Measurements from ENCODE around the gene RNU5D-1. TPM values are rescaled to one million over a fixed set of nuclear protein-coding genes. Genes with fewer than 3 reads are reported as not detected.
"Not testable (repeated sequence)": the region's sequence is repeated elsewhere in the genome, so short reads cannot be mapped to it uniquely, and the experiment has no call there.

Gene RNU5D-1
- polyA plus RNA-seq, 1 experiment: not detected

- no peak for TF ChIP-seq CTCF (IDR thresholded peaks at IDR 0.05; ENCODE audit: insufficient read depth, low read depth, low read length)
- Histone ChIP-seq H3K27me3 (ENCODE audit: control insufficient read depth, insufficient read depth, low read length) (no peaks in the 10 kb centered on the region), H3K36me3 (ENCODE audit: control insufficient read depth, insufficient read depth, low read length) (0 out of 2 replicates have a peak, but pooled peaks cover 2% of the 10 kb centered on the region), H3K4me3 (ENCODE audit: low read depth, low read length) (peak overlapping the region; percentile 64)
- POLR2A ChIA-PET: no interaction called here
- no peak for DNase-seq (ENCODE audit: low read depth)
- CTCF ChIA-PET: no interaction called here
These were observed 9.2 kb upstream of the RNU5D-1 start for GRCh38 chr1:44740179-44740617.

GRCh38 chr1:44739307-44740178 lies 8.6 kb upstream of the RNU5D-1 start, which contains the start of gene KIF2C:
KIF2C (plus strand) TSS chr1:44739837; CDS start chr1:44739933, 96 bp downstream.
- Histone ChIP-seq H3K36me3 (ENCODE audit: control insufficient read depth, insufficient read depth, low read length) (0 out of 2 replicates have a peak, but pooled peaks cover 2% of the 10 kb centered on the region), H3K27me3 (ENCODE audit: control insufficient read depth, insufficient read depth, low read length) (no peaks in the 10 kb centered on the region), H3K4me3 (ENCODE audit: low read depth, low read length) (peak within 1 kb of the TSS; percentile 64)
- DNase-seq (ENCODE audit: low read depth): peak; percentile 88
- POLR2A ChIA-PET: interaction anchor here (0.5 kb wide), 1 partner anchor 8 kb away, joined by 4 read pairs; no protein-coding TSS in a partner anchor
- no peak for TF ChIP-seq CTCF (IDR thresholded peaks at IDR 0.05; ENCODE audit: insufficient read depth, low read depth, low read length)
- CTCF ChIA-PET: no interaction called here

- H3K27me3 ChIP-seq (ENCODE audit: control insufficient read depth, insufficient read depth, low read length); CTCF ChIA-PET; H3K36me3 ChIP-seq (ENCODE audit: control insufficient read depth, insufficient read depth, low read length); DNase-seq (ENCODE audit: low read depth): not testable (repeated sequence)
- H3K4me3 ChIP-seq (ENCODE audit: low read depth, low read length): peak overlapping the region; percentile 64
- POLR2A ChIA-PET: interaction anchor here (0.5 kb wide), 1 partner anchor 7 kb away, joined by 4 read pairs; no protein-coding TSS in a partner anchor
These were observed 8.0 kb upstream of the RNU5D-1 start for GRCh38 chr1:44738953-44739306.

- ChIA-PET POLR2A (no interaction called here), CTCF (interaction anchor here (0.6 to 1.0 kb wide), 2 partner anchors 51 to 780 kb away, joined by 3 read pairs; no protein-coding TSS in a partner anchor)
- H3K4me3 ChIP-seq (ENCODE audit: low read depth, low read length): no peak overlapping the region
- H3K36me3 ChIP-seq (ENCODE audit: control insufficient read depth, insufficient read depth, low read length): no peaks in the 10 kb centered on the region
- H3K27me3 ChIP-seq (ENCODE audit: control insufficient read depth, insufficient read depth, low read length): no peaks in the 10 kb centered on the region
- no peak for DNase-seq (ENCODE audit: low read depth)
- TF ChIP-seq CTCF (IDR thresholded peaks at IDR 0.05; ENCODE audit: insufficient read depth, low read depth, low read length): no peak
These were observed 5.0 kb upstream of the RNU5D-1 start for GRCh38 chr1:44735992-44736391.

- no peaks in the 10 kb centered on the region for H3K36me3 ChIP-seq (ENCODE audit: control insufficient read depth, insufficient read depth, low read length)
- CTCF ChIA-PET: no interaction called here
- H3K27me3 ChIP-seq (ENCODE audit: control insufficient read depth, insufficient read depth, low read length): no peaks in the 10 kb centered on the region
- POLR2A ChIA-PET: no interaction called here
- H3K4me3 ChIP-seq (ENCODE audit: low read depth, low read length): no peak overlapping the region
- no peak for TF ChIP-seq CTCF (IDR thresholded peaks at IDR 0.05; ENCODE audit: insufficient read depth, low read depth, low read length)
- DNase-seq (ENCODE audit: low read depth): no peak
These were observed 2.8 kb upstream of the RNU5D-1 start for GRCh38 chr1:44733784-44734183.
